Duodenal mucosa (tissue), 2 donors: Measurements from ENCODE around the gene CADM1.

ENCODE experiments used
- H3K27ac ChIP-seq: one replicate; pipeline ENCODE4 v1.7.0; 2013; ENCODE audit warnings: low read depth, low read length
- H3K27me3 ChIP-seq, 2 donors: one replicate each; pipeline ENCODE4 v1.7.0; 2013; ENCODE audit warnings: low read length in 2 of 2, control low read depth in 1 of 2; ENCODE audit not compliant: insufficient read depth in 2 of 2, control insufficient read depth in 1 of 2
- H3K36me3 ChIP-seq, 2 donors: one replicate each; pipeline ENCODE4 v1.7.0; 2013; ENCODE audit warnings: low read length in 2 of 2, control low read depth in 1 of 2; ENCODE audit not compliant: insufficient read depth in 2 of 2, control insufficient read depth in 1 of 2
- H3K4me1 ChIP-seq, 2 donors: one replicate each; pipeline ENCODE4 v1.7.0; 2013; ENCODE audit warnings: low read length in 2 of 2, control low read depth in 1 of 2; ENCODE audit not compliant: insufficient read depth in 2 of 2, control insufficient read depth in 1 of 2
- H3K4me3 ChIP-seq, 2 donors: one replicate each; pipeline ENCODE4 v1.7.0; 2013; ENCODE audit warnings: low read length in 2 of 2, low read depth in 1 of 2
- H3K9ac ChIP-seq, 2 donors: one replicate each; pipeline ENCODE4 v1.7.0; 2013; ENCODE audit warnings: low read length in 2 of 2, low read depth in 1 of 2
- H3K9me3 ChIP-seq, 2 donors: one replicate each; pipeline ENCODE4 v1.7.0; 2013; ENCODE audit warnings: low read length in 2 of 2, control low read depth in 1 of 2; ENCODE audit not compliant: control insufficient read depth in 1 of 2

The CADM1 gene

DNA sequence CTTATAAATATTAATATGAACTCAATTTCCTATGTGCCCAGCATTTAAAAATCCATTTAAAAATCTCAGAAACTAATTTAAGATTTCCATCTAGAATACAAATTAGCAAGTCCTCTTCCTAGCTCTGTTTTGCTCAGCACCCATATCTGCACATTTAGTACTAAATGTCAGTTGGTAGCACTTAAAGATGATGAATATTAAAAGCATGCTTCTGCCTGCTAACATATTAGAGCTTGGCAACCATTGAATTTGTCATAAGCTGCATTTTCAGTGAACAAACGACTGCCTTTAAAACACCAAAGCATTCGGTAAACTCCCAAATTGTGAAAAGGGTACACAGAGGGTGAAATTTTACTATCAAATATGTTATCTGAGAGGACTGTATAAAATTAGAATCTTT lies 177.7 kb downstream of the CADM1 start:
- no peak overlapping the region for H3K27ac ChIP-seq

GRCh38 chr11:115325523-115325922 lies 178.7 kb downstream of the CADM1 start:
- H3K9ac ChIP-seq = no peak overlapping the region
- no peaks in the 10 kb centered on the region for H3K9me3 ChIP-seq
- H3K27me3 ChIP-seq = no peaks in the 10 kb centered on the region
- H3K4me3 ChIP-seq = no peak overlapping the region
- no peak overlapping the region for H3K27ac ChIP-seq
- H3K4me1 ChIP-seq = peaks cover 0 to 5% of the 10 kb centered on the region in 2 donors
- no peaks in the 10 kb centered on the region for H3K36me3 ChIP-seq

More for the DNA sequence above, 177.7 kb downstream of the CADM1 start:
- Histone ChIP-seq H3K27me3 (no peaks in the 10 kb centered on the region), H3K36me3 (no peaks in the 10 kb centered on the region), H3K4me3 (no peak overlapping the region), H3K9me3 (no peaks in the 10 kb centered on the region), H3K9ac (no peak overlapping the region), H3K4me1 (peaks cover 0 to 5% of the 10 kb centered on the region in 2 donors)

DNA sequence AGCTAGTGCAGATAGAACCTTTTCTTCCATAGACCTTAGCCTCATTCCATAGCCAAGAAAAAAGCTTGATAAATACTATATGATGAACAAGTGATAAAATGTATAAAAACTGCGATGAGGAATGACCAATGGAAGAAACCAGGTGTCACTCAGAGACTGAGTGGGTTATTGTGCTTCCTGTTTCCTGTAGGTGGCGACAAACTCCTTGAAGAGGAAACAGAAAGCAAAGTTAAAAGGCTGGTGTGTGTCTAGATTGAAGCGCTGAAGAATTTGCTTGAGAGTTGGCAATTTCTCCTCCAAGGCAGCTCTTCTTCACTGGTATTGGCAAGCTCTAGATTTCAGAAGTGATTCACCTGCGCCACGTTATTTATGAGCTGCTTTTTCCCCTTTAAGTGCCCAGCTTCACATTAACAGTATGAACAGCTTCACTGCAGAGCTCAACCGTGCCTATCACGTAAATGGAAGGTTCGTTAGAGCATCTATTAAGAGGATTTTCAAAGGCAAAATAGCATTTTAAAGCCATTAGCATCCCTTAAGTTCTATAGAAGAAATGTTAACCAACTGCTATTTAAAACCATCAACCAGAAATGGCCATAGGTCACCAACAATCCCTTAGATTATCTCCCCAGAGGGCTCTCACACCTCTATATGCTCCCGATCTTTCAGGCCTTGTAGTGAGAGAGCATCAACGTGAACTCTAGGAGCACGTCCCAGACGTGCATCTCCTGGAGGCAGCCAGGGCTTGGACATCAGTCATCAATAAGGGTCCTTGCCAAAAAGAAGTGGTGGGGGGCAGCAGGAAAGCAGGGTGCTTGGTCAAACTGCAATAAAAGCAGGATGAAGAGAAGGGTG lies 179.4 kb downstream of the CADM1 start:
- Histone ChIP-seq H3K36me3 (no peaks in the 10 kb centered on the region), H3K9ac (no peak overlapping the region), H3K27me3 (no peaks in the 10 kb centered on the region), H3K27ac (no peak overlapping the region), H3K4me1 (peaks cover 0 to 5% of the 10 kb centered on the region in 2 donors), H3K9me3 (no peaks in the 10 kb centered on the region), H3K4me3 (peak overlapping the region in 1 of 2 donors; percentile 23)

GRCh38 chr11:115322553-115323203 lies 181.5 kb downstream of the CADM1 start:
- Histone ChIP-seq H3K9me3 (no peaks in the 10 kb centered on the region), H3K4me3 (no peak overlapping the region), H3K36me3 (no peaks in the 10 kb centered on the region), H3K27me3 (no peaks in the 10 kb centered on the region), H3K4me1 (peaks cover 0 to 5% of the 10 kb centered on the region in 2 donors), H3K27ac (no peak overlapping the region), H3K9ac (no peak overlapping the region)

GRCh38 chr11:115321605-115322289 lies 182.5 kb downstream of the CADM1 start:
- Histone ChIP-seq H3K4me1 (peaks cover 0 to 5% of the 10 kb centered on the region in 2 donors), H3K27ac (no peak overlapping the region), H3K9me3 (no peaks in the 10 kb centered on the region), H3K27me3 (no peaks in the 10 kb centered on the region), H3K4me3 (no peak overlapping the region), H3K9ac (no peak overlapping the region), H3K36me3 (no peaks in the 10 kb centered on the region)

DNA sequence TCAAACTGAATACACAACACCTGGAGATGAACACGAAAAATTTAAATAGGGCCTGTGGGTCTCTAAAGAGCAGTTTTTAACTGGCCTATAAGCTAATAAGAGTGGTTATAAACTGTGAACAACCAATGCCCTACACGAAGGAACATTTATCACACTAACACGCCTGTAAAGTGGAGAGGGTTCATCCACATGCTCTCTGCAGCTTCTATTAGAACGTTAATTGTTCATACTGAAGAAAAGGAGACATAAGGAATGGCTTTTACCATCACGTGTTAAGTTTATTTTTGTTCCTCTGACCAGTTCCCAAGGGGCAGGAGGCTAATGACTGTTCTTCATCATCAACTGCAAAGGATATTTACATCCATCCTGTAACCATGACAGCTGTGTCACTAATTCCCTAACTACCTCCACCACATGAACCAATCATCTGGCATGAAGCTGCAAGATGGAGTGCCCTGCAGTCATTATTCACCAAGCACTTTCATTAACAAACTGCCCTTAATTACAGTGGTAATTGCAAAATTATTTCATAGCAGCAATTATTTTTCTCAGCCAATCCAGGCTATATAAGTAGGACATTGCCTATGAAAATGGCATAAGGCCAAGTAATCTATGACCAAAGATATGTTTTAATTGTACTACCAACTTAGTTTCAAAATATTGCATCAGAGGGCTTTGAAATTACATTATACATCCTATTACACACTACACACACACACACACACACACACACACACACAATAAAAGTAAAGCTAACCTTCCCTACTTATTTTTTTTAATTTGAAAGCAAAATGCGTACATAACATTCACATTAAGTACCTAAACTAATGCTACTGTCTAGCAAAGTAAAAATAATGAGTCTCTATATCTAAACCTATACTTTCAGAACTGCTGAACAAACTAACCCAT lies 186.7 kb downstream of the CADM1 start:
- no peaks in the 10 kb centered on the region for H3K36me3 ChIP-seq
- no peaks in the 10 kb centered on the region for H3K4me1 ChIP-seq
- no peaks in the 10 kb centered on the region for H3K9me3 ChIP-seq
- no peak overlapping the region for H3K27ac ChIP-seq
- no peak overlapping the region for H3K4me3 ChIP-seq
- H3K27me3 ChIP-seq = no peaks in the 10 kb centered on the region
- H3K9ac ChIP-seq = no peak overlapping the region

DNA sequence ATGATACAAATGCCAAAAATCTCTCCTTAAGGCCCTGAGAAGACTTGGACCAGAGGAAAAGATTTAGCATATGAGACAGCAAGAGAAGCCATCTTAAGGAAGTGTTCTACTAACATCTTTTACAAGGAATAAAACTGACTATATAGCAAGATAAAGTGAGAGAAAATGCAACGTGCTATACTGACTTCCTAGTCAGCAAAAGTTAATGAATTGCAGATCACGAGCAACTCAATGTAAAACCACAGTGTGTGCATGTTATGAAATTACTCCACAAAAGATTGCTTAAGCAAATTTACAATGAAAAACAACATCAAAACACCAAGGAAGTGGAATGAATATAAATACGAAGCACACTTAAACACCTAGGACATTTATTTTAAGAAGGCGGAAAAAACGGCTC lies 187.5 kb downstream of the CADM1 start:
- H3K4me3 ChIP-seq = no peak overlapping the region
- H3K9ac ChIP-seq = no peak overlapping the region
- no peaks in the 10 kb centered on the region for H3K27me3 ChIP-seq
- no peaks in the 10 kb centered on the region for H3K36me3 ChIP-seq
- H3K27ac ChIP-seq = no peak overlapping the region
- no peaks in the 10 kb centered on the region for H3K9me3 ChIP-seq
- no peaks in the 10 kb centered on the region for H3K4me1 ChIP-seq

- H3K27me3 ChIP-seq = no peaks in the 10 kb centered on the region
- H3K9ac ChIP-seq = no peak overlapping the region
- H3K4me3 ChIP-seq = no peak overlapping the region
- H3K4me1 ChIP-seq = no peaks in the 10 kb centered on the region
- H3K27ac ChIP-seq = no peak overlapping the region
- H3K36me3 ChIP-seq = no peaks in the 10 kb centered on the region
- H3K9me3 ChIP-seq = no peaks in the 10 kb centered on the region
These were observed 189.8 kb downstream of the CADM1 start for GRCh38 chr11:115314330-115314920.

DNA sequence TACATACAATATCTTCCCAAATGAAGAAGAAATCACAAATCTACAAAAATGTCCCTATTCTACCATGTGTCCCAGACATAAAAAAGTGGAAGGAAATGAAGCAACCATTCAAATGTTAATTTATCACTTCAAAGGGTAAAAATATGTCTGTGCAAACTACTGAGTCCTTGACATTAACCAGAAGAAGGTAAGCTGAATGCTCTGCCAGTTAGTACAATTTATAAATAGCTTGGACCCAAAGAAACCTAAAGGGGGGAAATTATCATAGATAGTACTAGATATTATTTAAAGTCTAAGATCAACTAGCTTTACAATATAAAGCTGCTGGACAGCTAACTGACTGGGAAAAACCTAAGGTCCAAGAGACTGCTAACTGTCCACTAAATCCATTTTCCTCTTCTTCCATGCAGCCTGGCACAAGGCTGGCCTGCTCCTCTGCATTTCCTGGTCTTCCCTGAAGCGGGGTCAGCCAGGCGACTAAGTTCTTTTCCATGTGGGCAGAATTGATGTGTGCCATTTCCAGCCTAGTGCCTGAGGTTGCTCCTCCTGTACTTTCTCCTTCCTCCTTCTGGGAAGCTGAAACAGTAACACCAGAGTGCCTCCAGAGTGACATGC lies 190.9 kb downstream of the CADM1 start:
- Histone ChIP-seq H3K27me3 (no peaks in the 10 kb centered on the region), H3K36me3 (no peaks in the 10 kb centered on the region), H3K9me3 (no peaks in the 10 kb centered on the region), H3K9ac (no peak overlapping the region), H3K27ac (no peak overlapping the region), H3K4me1 (no peaks in the 10 kb centered on the region), H3K4me3 (no peak overlapping the region)
